Loucy (cell line): ENCODE results near the gene TBC1D2.

Experiments used
- H2AFZ ChIP-seq: fragments of 200-600 bp; sonication (generic); 2 replicates; pipeline ENCODE4 v1.6.0; 2016; ENCODE audit warnings: antibody characterized with exemption, mild to moderate bottlenecking, low read length, moderate library complexity
- H3F3A ChIP-seq: fragments of 200-600 bp; 2 replicates; pipeline ENCODE4 v1.6.0; 2016; ENCODE audit warnings: antibody characterized with exemption, low read depth, mild to moderate bottlenecking
- H3K27me3 ChIP-seq: fragments of 200-600 bp; sonication (generic); 2 replicates; pipeline ENCODE4 v1.6.1; 2014; ENCODE audit warnings: low read length, mild to moderate bottlenecking; ENCODE audit not compliant: insufficient read depth, poor library complexity, severe bottlenecking
- H3K36me3 ChIP-seq: fragments of 200-600 bp; sonication (generic); 2 replicates; pipeline ENCODE4 v1.6.1; 2016; ENCODE audit warnings: low read length; ENCODE audit not compliant: insufficient read depth
- H3K4me1 ChIP-seq: fragments of 200-600 bp; sonication (generic); 2 replicates; pipeline ENCODE4 v1.5.1; 2014; ENCODE audit warnings: low read length, mild to moderate bottlenecking; ENCODE audit not compliant: insufficient read depth, poor library complexity, severe bottlenecking
- H3K4me2 ChIP-seq: fragments of 200-600 bp; sonication (generic); 2 replicates; pipeline ENCODE4 v1.6.0; 2014; ENCODE audit warnings: antibody characterized with exemption, low read length, low read depth, mild to moderate bottlenecking; ENCODE audit not compliant: poor library complexity, severe bottlenecking
- H3K4me3 ChIP-seq: fragments of 200-600 bp; sonication (generic); 2 replicates; pipeline ENCODE4 v1.5.1; 2014; ENCODE audit warnings: low read length, mild to moderate bottlenecking, mixed read lengths; ENCODE audit not compliant: poor library complexity, severe bottlenecking
- H3K79me2 ChIP-seq: fragments of 200-600 bp; sonication (generic); 2 replicates; pipeline ENCODE4 v1.6.1; 2014; ENCODE audit warnings: low read length; ENCODE audit not compliant: insufficient read depth
- H3K9ac ChIP-seq: fragments of 200-600 bp; sonication (generic); 2 replicates; pipeline ENCODE4 v1.6.0; 2014; ENCODE audit warnings: mild to moderate bottlenecking, low read depth, low read length, moderate library complexity; ENCODE audit not compliant: poor library complexity, severe bottlenecking
- H3K9me2 ChIP-seq: fragments of 200-600 bp; sonication (generic); replicated peaks from 2 replicates; pipeline ENCODE4 v1.6.1; 2016; ENCODE audit warnings: low read depth, low read length, mixed read lengths
- H3K9me3 ChIP-seq: fragments of 200-600 bp; sonication (generic); 2 replicates; pipeline ENCODE4 v1.6.1; 2014; ENCODE audit warnings: mild to moderate bottlenecking, antibody characterized with exemption, low read length, low read depth; ENCODE audit not compliant: insufficient read depth
- H4K20me1 ChIP-seq: fragments of 200-600 bp; sonication (generic); 2 replicates; pipeline ENCODE4 v1.6.0; 2014; ENCODE audit warnings: antibody characterized with exemption, low read length, mild to moderate bottlenecking; ENCODE audit not compliant: insufficient read depth, poor library complexity, severe bottlenecking
- EZH2phosphoT487 ChIP-seq: fragments of 200-600 bp; IDR thresholded peaks from 2 replicates; pipeline ENCODE4 v1.6.1; 2018; ENCODE audit warnings: antibody characterized with exemption, mild to moderate bottlenecking, moderate library complexity, borderline replicate concordance
- TF ChIP-seq, protein P1 (sequence below): fragments of 200-600 bp; sonication (generic); conservative IDR thresholded peaks from 2 replicates; pipeline ENCODE4 v1.5.1; 2014; ENCODE audit warnings: mild to moderate bottlenecking, antibody characterized with exemption, low read length

TBC1D2 gene

DNA sequence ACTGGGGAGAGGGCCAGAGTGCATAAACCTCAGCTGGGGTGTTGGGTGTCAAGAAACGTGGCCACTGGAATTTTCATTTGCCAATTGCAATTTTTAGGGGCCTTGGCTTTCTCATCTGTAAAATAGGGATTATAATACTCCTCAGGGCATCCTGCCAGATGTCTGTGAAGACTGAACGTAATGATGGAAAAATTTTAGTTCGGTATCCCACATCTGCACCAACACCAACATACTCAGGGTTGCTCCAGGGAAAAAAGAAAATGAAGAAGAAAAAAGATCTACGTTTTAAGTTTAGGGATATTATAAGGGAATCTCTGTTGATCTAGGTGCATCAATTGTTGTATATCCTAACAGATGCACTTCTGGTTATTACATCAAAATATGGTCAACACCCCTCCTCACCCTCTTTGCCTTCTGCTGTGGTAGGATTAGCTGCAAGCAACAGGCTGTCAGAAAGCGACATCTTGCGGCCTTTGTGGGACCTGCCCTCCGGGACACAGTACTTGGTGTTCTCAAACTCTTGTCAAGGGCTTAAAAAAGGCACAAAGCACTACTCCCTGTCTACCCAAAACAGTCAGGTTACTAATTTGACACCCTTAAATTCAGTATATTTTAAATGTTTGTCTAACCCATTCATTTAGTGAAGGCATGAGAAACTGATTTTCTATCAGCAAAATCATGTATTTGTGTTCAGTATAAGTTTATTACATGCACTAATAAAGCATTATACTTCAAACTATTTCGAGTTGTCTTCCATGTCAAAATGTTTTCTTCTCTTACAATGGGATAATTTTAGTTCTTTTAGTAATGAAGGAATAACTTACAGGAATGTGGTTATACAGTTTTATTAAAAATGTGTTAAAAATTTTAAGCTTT lies 8.3 kb upstream of the TBC1D2 start:
- no peaks in the 10 kb centered on the region for H3K27me3 ChIP-seq
- no peak overlapping the region for H3K4me3 ChIP-seq
- H3F3A ChIP-seq: no peaks in the 10 kb centered on the region
- H3K36me3 ChIP-seq: no peaks in the 10 kb centered on the region
- no peaks in the 10 kb centered on the region for H3K79me2 ChIP-seq
- no peak overlapping the region for H3K9ac ChIP-seq
- no peaks in the 10 kb centered on the region for H4K20me1 ChIP-seq
- no peaks in the 10 kb centered on the region for H3K9me2 ChIP-seq
- no peak overlapping the region for H3K4me2 ChIP-seq
- no peaks in the 10 kb centered on the region for H3K4me1 ChIP-seq
- no peak overlapping the region for H2AFZ ChIP-seq
- no peaks in the 10 kb centered on the region for H3K9me3 ChIP-seq
- TF ChIP-seq EZH2phosphoT487: no peak
- TF ChIP-seq, protein P1, sequence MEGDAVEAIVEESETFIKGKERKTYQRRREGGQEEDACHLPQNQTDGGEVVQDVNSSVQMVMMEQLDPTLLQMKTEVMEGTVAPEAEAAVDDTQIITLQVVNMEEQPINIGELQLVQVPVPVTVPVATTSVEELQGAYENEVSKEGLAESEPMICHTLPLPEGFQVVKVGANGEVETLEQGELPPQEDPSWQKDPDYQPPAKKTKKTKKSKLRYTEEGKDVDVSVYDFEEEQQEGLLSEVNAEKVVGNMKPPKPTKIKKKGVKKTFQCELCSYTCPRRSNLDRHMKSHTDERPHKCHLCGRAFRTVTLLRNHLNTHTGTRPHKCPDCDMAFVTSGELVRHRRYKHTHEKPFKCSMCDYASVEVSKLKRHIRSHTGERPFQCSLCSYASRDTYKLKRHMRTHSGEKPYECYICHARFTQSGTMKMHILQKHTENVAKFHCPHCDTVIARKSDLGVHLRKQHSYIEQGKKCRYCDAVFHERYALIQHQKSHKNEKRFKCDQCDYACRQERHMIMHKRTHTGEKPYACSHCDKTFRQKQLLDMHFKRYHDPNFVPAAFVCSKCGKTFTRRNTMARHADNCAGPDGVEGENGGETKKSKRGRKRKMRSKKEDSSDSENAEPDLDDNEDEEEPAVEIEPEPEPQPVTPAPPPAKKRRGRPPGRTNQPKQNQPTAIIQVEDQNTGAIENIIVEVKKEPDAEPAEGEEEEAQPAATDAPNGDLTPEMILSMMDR: peak; percentile 97

DNA sequence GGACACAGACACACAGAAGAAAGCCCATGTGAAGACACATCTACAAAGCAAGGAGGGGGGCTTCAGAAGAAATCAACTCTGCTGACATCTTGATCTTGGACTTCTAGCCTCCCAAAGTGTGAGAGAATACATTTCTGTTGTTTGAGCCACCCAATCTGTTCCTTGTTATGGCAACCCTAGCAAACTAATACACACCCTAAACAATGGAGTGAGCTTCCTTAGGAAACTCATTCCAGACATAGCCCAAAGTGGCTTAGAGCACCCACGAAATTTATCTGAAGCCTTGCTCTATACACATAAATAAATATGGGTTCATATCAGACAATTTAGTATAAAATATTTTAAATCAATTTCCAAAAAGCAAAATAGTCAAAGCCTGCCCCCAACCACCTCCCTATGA lies 7.6 kb upstream of the TBC1D2 start:
- H3K9me2 ChIP-seq: no peaks in the 10 kb centered on the region
- H3K27me3 ChIP-seq: no peaks in the 10 kb centered on the region
- H3K9ac ChIP-seq: no peak overlapping the region
- H3K4me1 ChIP-seq: no peaks in the 10 kb centered on the region
- H3K4me2 ChIP-seq: no peak overlapping the region
- TF ChIP-seq, protein P1: no peak
- no peak for TF ChIP-seq EZH2phosphoT487
- no peaks in the 10 kb centered on the region for H3F3A ChIP-seq
- H3K36me3 ChIP-seq: no peaks in the 10 kb centered on the region
- H2AFZ ChIP-seq: no peak overlapping the region
- no peak overlapping the region for H3K4me3 ChIP-seq
- no peaks in the 10 kb centered on the region for H4K20me1 ChIP-seq
- no peaks in the 10 kb centered on the region for H3K9me3 ChIP-seq
- no peaks in the 10 kb centered on the region for H3K79me2 ChIP-seq

DNA sequence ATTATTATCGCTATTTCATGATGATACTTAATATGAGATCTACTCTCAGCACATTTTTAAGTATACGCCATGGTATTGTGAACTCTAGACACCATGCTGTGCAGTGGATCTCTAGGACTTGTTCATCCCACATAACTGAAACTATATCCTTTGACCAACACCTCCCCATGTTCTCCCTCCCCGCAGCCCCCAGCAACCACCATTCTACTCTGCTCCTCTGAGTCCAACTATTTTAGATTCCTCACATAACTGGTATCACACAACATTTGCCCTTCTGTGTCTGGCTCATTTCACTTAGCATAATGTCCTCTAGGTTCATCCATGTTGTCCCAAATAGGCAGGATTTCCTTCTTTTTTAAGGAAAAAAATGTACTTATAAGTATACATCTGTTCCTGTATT lies 6.6 kb upstream of the TBC1D2 start:
- Histone ChIP-seq H3K36me3 (no peaks in the 10 kb centered on the region), H3F3A (no peaks in the 10 kb centered on the region), H3K9me3 (no peaks in the 10 kb centered on the region), H3K4me1 (no peaks in the 10 kb centered on the region), H3K4me3 (no peak overlapping the region), H3K27me3 (no peaks in the 10 kb centered on the region), H3K4me2 (no peak overlapping the region), H3K9ac (no peak overlapping the region), H3K79me2 (no peaks in the 10 kb centered on the region), H4K20me1 (no peaks in the 10 kb centered on the region), H2AFZ (no peak overlapping the region), H3K9me2 (no peaks in the 10 kb centered on the region)
- TF ChIP-seq EZH2phosphoT487: no peak
- TF ChIP-seq, protein P1: no peak
